ENCODE measurements around the gene PIP5KL1.

PIP5KL1 gene

GRCh38 chr9:127937388-127938297 is 7.1 kb upstream of the PIP5KL1 start, which contains the start of gene DPM2:
TSS of gene DPM2 (minus strand) at chr9:127937854. CDS start at chr9:127937820, 34 bp downstream.
- H2BK15ac ChIP-seq (ENCODE audit: low read depth, poor library complexity, severe bottlenecking) = no peak within 1 kb of the TSS
- no peaks in the 10 kb centered on the region for H3K9me3 ChIP-seq (ENCODE audit: control insufficient read depth, low read length)
- peak within 1 kb of the TSS; percentile 84 for H4K91ac ChIP-seq (ENCODE audit: low read length)
- H3K4me1 ChIP-seq (ENCODE audit: control insufficient read depth, insufficient read depth, low read depth, low read length) = peaks cover 28% of the 10 kb centered on the region
- H2AK5ac ChIP-seq (ENCODE audit: low read length, severe bottlenecking) = peak within 1 kb of the TSS; percentile 37
- peak within 1 kb of the TSS; percentile 40 to 88 for H3K4ac ChIP-seq (ENCODE audit: low read depth in 1 of 2, low read length in 2 of 2)
- H2BK5ac ChIP-seq (ENCODE audit: low read depth, low read length, poor library complexity, severe bottlenecking) = peak within 1 kb of the TSS; percentile 10
- H3K18ac ChIP-seq (ENCODE audit: low read depth in 1 of 2, low read length in 2 of 2) = peak within 1 kb of the TSS; percentile 40 to 55
- H3K79me1 ChIP-seq (replicated peaks; ENCODE audit: low read length, poor library complexity, severe bottlenecking) = peaks cover 19% of the 10 kb centered on the region
- peak within 1 kb of the TSS; percentile 96 for H3K9ac ChIP-seq (ENCODE audit: low read length)
- peak within 1 kb of the TSS; percentile 94 for H4K8ac ChIP-seq (ENCODE audit: low read length)
- H3K27ac ChIP-seq (ENCODE audit: low read length, poor library complexity, severe bottlenecking) = peak within 1 kb of the TSS; percentile 8
- no peak within 1 kb of the TSS for H2BK12ac ChIP-seq (ENCODE audit: low read length in 2 of 2)
- no peak within 1 kb of the TSS for H3K23ac ChIP-seq (ENCODE audit: low read length in 2 of 2)
- no peak within 1 kb of the TSS for H2BK120ac ChIP-seq (ENCODE audit: low read depth, low read length)
- peak within 1 kb of the TSS; percentile 77 to 99 for H3K4me3 ChIP-seq (ENCODE audit: insufficient read depth in 1 of 2, low read depth in 1 of 2, low read length in 2 of 2)
- peak; percentile 86 for DNase-seq
- WGBS = 5% methylated on average over 58 of the region's 60 CpGs
- peak within 1 kb of the TSS; percentile 83 for H3K4me2 ChIP-seq (ENCODE audit: low read length, poor library complexity, severe bottlenecking)
- peaks cover 31 to 38% of the 10 kb centered on the region in 2 experiments for H3K36me3 ChIP-seq (ENCODE audit: control insufficient read depth in 1 of 2, insufficient read depth in 2 of 2, low read depth in 1 of 2, low read length in 2 of 2)
- H2AFZ ChIP-seq (ENCODE audit: low read depth, low read length) = peak within 1 kb of the TSS; percentile 0
- H3K27me3 ChIP-seq (ENCODE audit: control insufficient read depth in 1 of 2, insufficient read depth in 1 of 2, low read length in 2 of 2) = no peaks in the 10 kb centered on the region
- H3K14ac ChIP-seq (ENCODE audit: low read length in 2 of 2) = peak within 1 kb of the TSS in 1 of 2 experiments; percentile 77

DNA sequence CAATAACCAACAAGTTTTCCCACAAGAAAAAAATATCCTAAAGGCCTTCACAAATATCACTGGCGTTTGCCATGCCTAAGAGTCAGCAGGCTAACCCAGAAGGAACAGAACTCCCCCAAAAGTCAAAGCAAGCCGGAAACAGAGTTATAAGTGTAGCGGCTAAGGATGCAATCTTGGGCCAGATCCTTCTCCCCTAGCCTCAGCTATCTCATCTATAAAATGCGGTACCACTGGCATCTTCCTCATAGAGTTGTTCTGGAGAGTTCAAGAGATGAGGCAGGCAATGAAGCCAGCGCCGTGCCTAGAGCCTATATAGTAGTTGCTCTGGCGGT is 6.4 kb upstream of the PIP5KL1 start:
- H3K79me1 ChIP-seq (replicated peaks; ENCODE audit: low read length, poor library complexity, severe bottlenecking) = peaks cover 19% of the 10 kb centered on the region
- peak overlapping the region; percentile 85 for H4K8ac ChIP-seq (ENCODE audit: low read length)
- H3K18ac ChIP-seq (ENCODE audit: low read depth in 1 of 2, low read length in 2 of 2) = peak overlapping the region; percentile 7 to 55
- no peak overlapping the region for H2BK120ac ChIP-seq (ENCODE audit: low read depth, low read length)
- H3K9me3 ChIP-seq (ENCODE audit: control insufficient read depth, low read length) = no peaks in the 10 kb centered on the region
- H2AK5ac ChIP-seq (ENCODE audit: low read length, severe bottlenecking) = no peak overlapping the region
- no peak overlapping the region for H2BK15ac ChIP-seq (ENCODE audit: low read depth, poor library complexity, severe bottlenecking)
- H3K27me3 ChIP-seq (ENCODE audit: control insufficient read depth in 1 of 2, insufficient read depth in 1 of 2, low read length in 2 of 2) = no peaks in the 10 kb centered on the region
- H4K91ac ChIP-seq (ENCODE audit: low read length) = peak overlapping the region; percentile 84
- H3K4me1 ChIP-seq (ENCODE audit: control insufficient read depth, insufficient read depth, low read depth, low read length) = peaks cover 26% of the 10 kb centered on the region
- H2AFZ ChIP-seq (ENCODE audit: low read depth, low read length) = no peak overlapping the region
- peak overlapping the region; percentile 77 to 99 for H3K4me3 ChIP-seq (ENCODE audit: insufficient read depth in 1 of 2, low read depth in 1 of 2, low read length in 2 of 2)
- peak overlapping the region; percentile 83 for H3K4me2 ChIP-seq (ENCODE audit: low read length, poor library complexity, severe bottlenecking)
- H3K23ac ChIP-seq (ENCODE audit: low read length in 2 of 2) = no peak overlapping the region
- H3K9ac ChIP-seq (ENCODE audit: low read length) = peak overlapping the region; percentile 96
- H2BK12ac ChIP-seq (ENCODE audit: low read length in 2 of 2) = no peak overlapping the region
- peaks cover 24 to 31% of the 10 kb centered on the region in 2 experiments for H3K36me3 ChIP-seq (ENCODE audit: control insufficient read depth in 1 of 2, insufficient read depth in 2 of 2, low read depth in 1 of 2, low read length in 2 of 2)
- H3K14ac ChIP-seq (ENCODE audit: low read length in 2 of 2) = peak overlapping the region in 1 of 2 experiments; percentile 77
- no peak overlapping the region for H3K27ac ChIP-seq (ENCODE audit: low read length, poor library complexity, severe bottlenecking)
- H2BK5ac ChIP-seq (ENCODE audit: low read depth, low read length, poor library complexity, severe bottlenecking) = no peak overlapping the region
- peak overlapping the region; percentile 21 to 88 for H3K4ac ChIP-seq (ENCODE audit: low read depth in 1 of 2, low read length in 2 of 2)
- WGBS = 24% methylated on average over 6 of the region's 7 CpGs
- DNase-seq = no peak

DNA sequence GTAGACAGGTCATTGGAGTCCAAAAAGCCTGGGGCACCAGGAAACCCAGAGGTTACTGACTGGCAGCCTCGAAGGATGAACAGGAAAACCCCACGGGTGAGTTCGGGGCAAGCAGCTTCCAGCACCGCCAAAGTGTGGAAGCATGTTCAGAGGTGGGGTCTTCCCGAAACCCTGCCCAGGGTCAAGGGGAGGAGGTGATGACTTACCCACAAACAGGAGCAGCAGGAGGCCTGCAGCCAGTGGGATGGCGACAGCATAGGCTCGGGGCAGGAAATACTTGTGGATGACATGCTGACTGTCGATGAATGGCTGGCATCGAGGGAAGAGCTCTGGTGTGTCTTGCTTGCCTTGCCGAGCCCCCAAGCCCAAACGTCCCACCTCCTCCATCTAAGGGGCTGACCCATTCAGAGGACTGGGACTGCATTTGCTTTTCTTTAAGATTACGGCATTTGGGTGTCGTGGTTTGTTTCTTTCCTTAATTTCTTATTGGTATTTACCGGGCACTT is 5.8 kb upstream of the PIP5KL1 start:
- Histone ChIP-seq H2AK5ac (ENCODE audit: low read length, severe bottlenecking) (no peak overlapping the region), H2BK12ac (ENCODE audit: low read length in 2 of 2) (no peak overlapping the region), H2BK120ac (ENCODE audit: low read depth, low read length) (no peak overlapping the region), H2BK15ac (ENCODE audit: low read depth, poor library complexity, severe bottlenecking) (no peak overlapping the region), H3K4me1 (ENCODE audit: control insufficient read depth, insufficient read depth, low read depth, low read length) (peaks cover 30% of the 10 kb centered on the region), H3K27ac (ENCODE audit: low read length, poor library complexity, severe bottlenecking) (no peak overlapping the region), H3K4me2 (ENCODE audit: low read length, poor library complexity, severe bottlenecking) (peak overlapping the region; percentile 83), H3K9ac (ENCODE audit: low read length) (peak overlapping the region; percentile 96), H4K8ac (ENCODE audit: low read length) (no peak overlapping the region), H3K18ac (ENCODE audit: low read depth in 1 of 2, low read length in 2 of 2) (no peak overlapping the region), H2AFZ (ENCODE audit: low read depth, low read length) (no peak overlapping the region), H3K14ac (ENCODE audit: low read length in 2 of 2) (no peak overlapping the region), H3K4me3 (ENCODE audit: insufficient read depth in 1 of 2, low read depth in 1 of 2, low read length in 2 of 2) (peak overlapping the region in 1 of 2 experiments; percentile 99), H3K4ac (ENCODE audit: low read depth in 1 of 2, low read length in 2 of 2) (no peak overlapping the region), H3K9me3 (ENCODE audit: control insufficient read depth, low read length) (no peaks in the 10 kb centered on the region), H4K91ac (ENCODE audit: low read length) (no peak overlapping the region), H3K79me1 (replicated peaks; ENCODE audit: low read length, poor library complexity, severe bottlenecking) (peaks cover 19% of the 10 kb centered on the region), H3K36me3 (ENCODE audit: control insufficient read depth in 1 of 2, insufficient read depth in 2 of 2, low read depth in 1 of 2, low read length in 2 of 2) (peaks cover 21 to 28% of the 10 kb centered on the region in 2 experiments), H3K23ac (ENCODE audit: low read length in 2 of 2) (no peak overlapping the region), H2BK5ac (ENCODE audit: low read depth, low read length, poor library complexity, severe bottlenecking) (no peak overlapping the region), H3K27me3 (ENCODE audit: control insufficient read depth in 1 of 2, insufficient read depth in 1 of 2, low read length in 2 of 2) (no peaks in the 10 kb centered on the region)
- DNase-seq = no peak
- 83% methylated on average over 14 of the region's 14 CpGs for WGBS

DNA sequence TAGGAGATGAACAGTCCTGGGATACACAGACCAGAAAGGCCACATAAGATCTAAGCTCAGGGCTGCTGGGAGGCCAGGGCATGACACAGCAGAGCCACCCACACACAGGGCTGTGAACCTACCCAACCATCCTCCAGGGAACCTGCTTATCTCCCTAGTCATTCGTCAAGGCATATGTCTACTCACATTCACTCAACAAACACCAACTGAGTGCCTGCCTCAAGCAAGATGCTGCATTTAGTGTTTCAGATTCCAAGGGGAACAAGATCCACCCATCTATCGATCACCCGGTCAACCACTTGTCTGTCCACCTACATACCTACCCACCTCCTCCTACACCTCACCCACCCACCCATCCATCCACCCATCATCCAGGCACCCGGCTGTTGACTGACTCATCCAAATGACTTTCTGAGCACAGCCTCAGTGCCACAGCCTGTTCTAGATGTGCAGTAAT is 5.2 kb upstream of the PIP5KL1 start:
- 85% methylated on average over 4 of the region's 4 CpGs for WGBS
- peaks cover 21 to 28% of the 10 kb centered on the region in 2 experiments for H3K36me3 ChIP-seq (ENCODE audit: control insufficient read depth in 1 of 2, insufficient read depth in 2 of 2, low read depth in 1 of 2, low read length in 2 of 2)
- H2BK5ac ChIP-seq (ENCODE audit: low read depth, low read length, poor library complexity, severe bottlenecking) = no peak overlapping the region
- DNase-seq = no peak
- H2BK120ac ChIP-seq (ENCODE audit: low read depth, low read length) = no peak overlapping the region
- peaks cover 19% of the 10 kb centered on the region for H3K79me1 ChIP-seq (replicated peaks; ENCODE audit: low read length, poor library complexity, severe bottlenecking)
- no peaks in the 10 kb centered on the region for H3K9me3 ChIP-seq (ENCODE audit: control insufficient read depth, low read length)
- H2BK12ac ChIP-seq (ENCODE audit: low read length in 2 of 2) = no peak overlapping the region
- H4K91ac ChIP-seq (ENCODE audit: low read length) = no peak overlapping the region
- no peak overlapping the region for H3K4ac ChIP-seq (ENCODE audit: low read depth in 1 of 2, low read length in 2 of 2)
- H4K8ac ChIP-seq (ENCODE audit: low read length) = no peak overlapping the region
- peak overlapping the region; percentile 96 for H3K9ac ChIP-seq (ENCODE audit: low read length)
- no peaks in the 10 kb centered on the region for H3K27me3 ChIP-seq (ENCODE audit: control insufficient read depth in 1 of 2, insufficient read depth in 1 of 2, low read length in 2 of 2)
- H3K14ac ChIP-seq (ENCODE audit: low read length in 2 of 2) = no peak overlapping the region
- no peak overlapping the region for H3K4me2 ChIP-seq (ENCODE audit: low read length, poor library complexity, severe bottlenecking)
- H2AFZ ChIP-seq (ENCODE audit: low read depth, low read length) = no peak overlapping the region
- H3K4me1 ChIP-seq (ENCODE audit: control insufficient read depth, insufficient read depth, low read depth, low read length) = peaks cover 36% of the 10 kb centered on the region
- H3K23ac ChIP-seq (ENCODE audit: low read length in 2 of 2) = no peak overlapping the region
- peak overlapping the region in 1 of 2 experiments; percentile 99 for H3K4me3 ChIP-seq (ENCODE audit: insufficient read depth in 1 of 2, low read depth in 1 of 2, low read length in 2 of 2)
- no peak overlapping the region for H2AK5ac ChIP-seq (ENCODE audit: low read length, severe bottlenecking)
- H3K27ac ChIP-seq (ENCODE audit: low read length, poor library complexity, severe bottlenecking) = no peak overlapping the region
- H3K18ac ChIP-seq (ENCODE audit: low read depth in 1 of 2, low read length in 2 of 2) = no peak overlapping the region
- H2BK15ac ChIP-seq (ENCODE audit: low read depth, poor library complexity, severe bottlenecking) = no peak overlapping the region
